Measurements from ENCODE around the gene SHANK3. TPM values are rescaled to one million over a fixed set of nuclear protein-coding genes. Genes with fewer than 3 reads are reported as not detected.

Gene SHANK3
- total and polyA plus RNA-seq, 12 donors: 14.3 to 59.8 (median 24.7) TPM

- Histone ChIP-seq H3K27me3 (peaks cover 0 to 23% (median 14%) of the 10 kb centered on the region in 7 donors), H3K4me1 (peaks cover 3 to 41% (median 34%) of the 10 kb centered on the region in 9 donors), H3K4me3 (no peak overlapping the region), H3K36me3 (peaks cover 0 to 59% (median 7%) of the 10 kb centered on the region in 9 donors), H3K9me3 (no peaks in the 10 kb centered on the region), H3K27ac (no peak overlapping the region)
- intact Hi-C loops (cut with DNase I): no loop called here
- no peak for TF ChIP-seq CTCF (IDR thresholded peaks at IDR 0.05)
- WGBS, 2 donors: 90 to 92% methylated on average over 13 of the region's 13 CpGs
- no peak for DNase-seq
- no peak for ATAC-seq
Measured at GRCh38 chr22:50716290-50717024, 43.8 kb downstream of the SHANK3 start.

GRCh38 chr22:50717709-50718351 lies 45.2 kb downstream of the SHANK3 start:
- Histone ChIP-seq H3K4me3 (no peak overlapping the region), H3K27ac (no peak overlapping the region), H3K9me3 (no peaks in the 10 kb centered on the region), H3K36me3 (peaks cover 0 to 61% (median 7%) of the 10 kb centered on the region in 9 donors), H3K4me1 (peaks cover 0 to 40% (median 29%) of the 10 kb centered on the region in 9 donors), H3K27me3 (peaks cover 0 to 29% (median 21%) of the 10 kb centered on the region in 7 donors)
- DNase-seq (no peak), ATAC-seq (no peak)
- intact Hi-C loops (cut with DNase I): no loop called here
- no peak for TF ChIP-seq CTCF (IDR thresholded peaks at IDR 0.05)
- 83 to 94% methylated on average over 10 of the region's 10 CpGs for WGBS, 2 donors

GRCh38 chr22:50718352-50718709 lies 45.7 kb downstream of the SHANK3 start:
- ATAC-seq (no peak), DNase-seq (no peak)
- TF ChIP-seq CTCF (IDR thresholded peaks at IDR 0.05): no peak
- H3K36me3 ChIP-seq: peaks cover 0 to 66% (median 7%) of the 10 kb centered on the region in 9 donors
- 93% methylated on average over 10 of the region's 10 CpGs for WGBS, 2 donors
- peaks cover 0 to 29% (median 21%) of the 10 kb centered on the region in 7 donors for H3K27me3 ChIP-seq
- intact Hi-C loops (cut with DNase I): no loop called here
- H3K27ac ChIP-seq: no peak overlapping the region
- peaks cover 0 to 40% (median 26%) of the 10 kb centered on the region in 9 donors for H3K4me1 ChIP-seq
- no peak overlapping the region for H3K4me3 ChIP-seq
- H3K9me3 ChIP-seq: no peaks in the 10 kb centered on the region

GRCh38 chr22:50719814-50720300 lies 47.2 kb downstream of the SHANK3 start:
- no peak for DNase-seq
- no peak overlapping the region for H3K27ac ChIP-seq
- H3K27me3 ChIP-seq: peaks cover 0 to 29% (median 21%) of the 10 kb centered on the region in 7 donors
- H3K4me1 ChIP-seq: peaks cover 0 to 42% (median 25%) of the 10 kb centered on the region in 9 donors
- H3K9me3 ChIP-seq: no peaks in the 10 kb centered on the region
- TF ChIP-seq CTCF (IDR thresholded peaks at IDR 0.05): no peak
- ATAC-seq: no peak
- H3K36me3 ChIP-seq: peaks cover 0 to 78% (median 8%) of the 10 kb centered on the region in 9 donors
- no peak overlapping the region for H3K4me3 ChIP-seq
- intact Hi-C loops (cut with DNase I): no loop called here
- 36 to 44% methylated on average over 25 to 40 of the region's 40 CpGs for WGBS, 2 donors

All from heart right ventricle (tissue), 16 donors.